ENCODE data around the gene C2orf69. TPM values are rescaled to one million over a fixed set of nuclear protein-coding genes. Genes with fewer than 3 reads are reported as not detected.
A peak's percentile ranks its signal among the peaks of the same experiment; 100 is the strongest.

C2orf69 gene
- total RNA-seq, 1 experiment from 2014 or later, result 8.3 TPM

DNA sequence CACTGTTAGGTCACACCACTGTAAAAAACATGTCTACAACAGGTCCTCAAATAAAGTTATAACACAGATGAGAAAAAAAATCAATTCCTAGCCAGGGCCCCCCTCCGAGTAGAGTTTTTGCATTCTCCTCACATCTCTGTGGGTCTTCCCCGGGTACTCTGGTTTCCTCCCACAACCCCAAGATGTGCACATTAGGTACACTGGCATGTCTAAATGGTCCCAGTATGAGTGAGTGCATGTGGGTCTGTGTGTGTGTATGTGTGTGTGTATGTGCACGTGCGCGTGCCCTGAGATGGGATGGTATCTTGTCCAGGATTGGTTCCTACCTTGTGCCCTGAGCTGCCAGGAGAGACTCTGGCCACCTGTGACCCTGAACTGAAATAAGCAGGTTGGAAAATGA, 39.3 kb downstream of the C2orf69 start:
- DNase-seq (ENCODE audit: unreplicated experiment), result no peak
- Mint-ChIP-seq H3K27me3 (ENCODE audit: insufficient read depth, unreplicated experiment) (no peaks in the 10 kb centered on the region), H3K4me3 (ENCODE audit: unreplicated experiment) (no peak overlapping the region), H3K27ac (ENCODE audit: low read depth, unreplicated experiment) (no peak overlapping the region), H3K4me1 (ENCODE audit: insufficient read depth, unreplicated experiment) (peaks cover 18% of the 10 kb centered on the region), H3K36me3 (ENCODE audit: insufficient read depth, unreplicated experiment) (peaks cover 52% of the 10 kb centered on the region), H3K9me3 (ENCODE audit: unreplicated experiment) (no peaks in the 10 kb centered on the region)
- no TSS peak for BruUV-seq (replicated peaks)
- POLR2A ChIA-PET, result interaction anchor here (0.6 to 1.0 kb wide), 2 partner anchors 9 to 549 kb away, joined by 3 read pairs; no protein-coding TSS in a partner anchor
- TF ChIP-seq, protein P1, sequence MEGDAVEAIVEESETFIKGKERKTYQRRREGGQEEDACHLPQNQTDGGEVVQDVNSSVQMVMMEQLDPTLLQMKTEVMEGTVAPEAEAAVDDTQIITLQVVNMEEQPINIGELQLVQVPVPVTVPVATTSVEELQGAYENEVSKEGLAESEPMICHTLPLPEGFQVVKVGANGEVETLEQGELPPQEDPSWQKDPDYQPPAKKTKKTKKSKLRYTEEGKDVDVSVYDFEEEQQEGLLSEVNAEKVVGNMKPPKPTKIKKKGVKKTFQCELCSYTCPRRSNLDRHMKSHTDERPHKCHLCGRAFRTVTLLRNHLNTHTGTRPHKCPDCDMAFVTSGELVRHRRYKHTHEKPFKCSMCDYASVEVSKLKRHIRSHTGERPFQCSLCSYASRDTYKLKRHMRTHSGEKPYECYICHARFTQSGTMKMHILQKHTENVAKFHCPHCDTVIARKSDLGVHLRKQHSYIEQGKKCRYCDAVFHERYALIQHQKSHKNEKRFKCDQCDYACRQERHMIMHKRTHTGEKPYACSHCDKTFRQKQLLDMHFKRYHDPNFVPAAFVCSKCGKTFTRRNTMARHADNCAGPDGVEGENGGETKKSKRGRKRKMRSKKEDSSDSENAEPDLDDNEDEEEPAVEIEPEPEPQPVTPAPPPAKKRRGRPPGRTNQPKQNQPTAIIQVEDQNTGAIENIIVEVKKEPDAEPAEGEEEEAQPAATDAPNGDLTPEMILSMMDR (IDR thresholded peaks at IDR 0.05; ENCODE audit: unreplicated experiment), result no peak
- intact Hi-C loops (cut with micrococcal nuclease), result no loop called here
- CTCF ChIA-PET, result interaction anchor here (1.3 to 1.8 kb wide), 2 partner anchors 10 to 531 kb away, joined by 3 to 9 read pairs; no protein-coding TSS in a partner anchor

DNA sequence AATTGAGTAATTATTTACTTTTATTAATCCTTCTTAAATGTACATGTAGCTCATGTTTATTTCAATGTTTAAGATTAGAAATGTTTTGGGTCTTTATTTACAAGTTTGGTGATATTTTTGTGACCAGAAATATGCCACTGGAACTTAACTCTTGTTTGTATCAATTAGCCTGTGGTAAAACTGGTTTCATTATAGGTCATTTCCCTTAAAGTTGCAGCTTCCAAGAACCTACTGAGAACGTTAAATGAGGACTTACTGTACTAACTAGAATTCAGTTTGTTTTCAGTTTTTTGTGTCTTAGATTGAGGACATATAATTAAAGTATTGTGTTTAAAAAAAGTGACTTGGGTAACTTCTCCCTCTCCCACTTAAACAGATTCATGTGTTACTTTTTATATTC, 39.9 kb downstream of the C2orf69 start:
- no TSS peak for BruUV-seq (replicated peaks)
- intact Hi-C loops (cut with micrococcal nuclease), result no loop called here
- Mint-ChIP-seq H3K9me3 (ENCODE audit: unreplicated experiment) (no peaks in the 10 kb centered on the region), H3K4me3 (ENCODE audit: unreplicated experiment) (no peak overlapping the region), H3K36me3 (ENCODE audit: insufficient read depth, unreplicated experiment) (peaks cover 46% of the 10 kb centered on the region), H3K27me3 (ENCODE audit: insufficient read depth, unreplicated experiment) (no peaks in the 10 kb centered on the region), H3K4me1 (ENCODE audit: insufficient read depth, unreplicated experiment) (peaks cover 18% of the 10 kb centered on the region), H3K27ac (ENCODE audit: low read depth, unreplicated experiment) (no peak overlapping the region)
- no peak for DNase-seq (ENCODE audit: unreplicated experiment)
- ChIA-PET CTCF (interaction anchor here (0.6 to 1.8 kb wide), 3 partner anchors 10 to 530 kb away, joined by 3 to 9 read pairs (median 3); no protein-coding TSS in a partner anchor), POLR2A (interaction anchor here (0.6 to 1.0 kb wide), 3 partner anchors 10 to 549 kb away, joined by 3 read pairs; no protein-coding TSS in a partner anchor)
- TF ChIP-seq, protein P1 (IDR thresholded peaks at IDR 0.05; ENCODE audit: unreplicated experiment), result no peak

DNA sequence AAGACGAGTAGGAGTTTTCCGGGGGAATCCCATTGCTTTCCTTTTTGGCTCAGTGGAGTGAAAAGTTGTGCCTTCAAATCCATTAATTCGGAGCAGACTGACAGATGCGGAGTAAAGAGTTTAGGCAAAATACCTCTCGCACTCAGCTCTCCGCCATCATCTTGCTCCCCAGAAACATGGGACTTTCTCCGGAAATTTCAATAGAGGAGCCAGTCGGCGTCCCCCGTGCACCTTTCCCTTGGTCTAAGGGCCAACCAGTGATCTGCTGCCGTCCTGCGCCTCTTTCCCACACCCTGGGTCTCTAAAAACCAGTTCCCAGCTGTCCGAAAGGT, 43.9 kb downstream of the C2orf69 start:
- TSS peak; percentile 67 for BruUV-seq (replicated peaks)
- Mint-ChIP-seq H3K27ac (ENCODE audit: low read depth, unreplicated experiment) (peak overlapping the region; percentile 93), H3K4me3 (ENCODE audit: unreplicated experiment) (peak overlapping the region; percentile 99), H3K4me1 (ENCODE audit: insufficient read depth, unreplicated experiment) (peaks cover 18% of the 10 kb centered on the region), H3K27me3 (ENCODE audit: insufficient read depth, unreplicated experiment) (no peaks in the 10 kb centered on the region), H3K36me3 (ENCODE audit: insufficient read depth, unreplicated experiment) (peaks cover 35% of the 10 kb centered on the region), H3K9me3 (ENCODE audit: unreplicated experiment) (no peaks in the 10 kb centered on the region)
- TF ChIP-seq, protein P1 (IDR thresholded peaks at IDR 0.05; ENCODE audit: unreplicated experiment), result no peak
- CTCF ChIA-PET, result interaction anchor here (0.6 to 1.5 kb wide), 4 partner anchors 10 to 1173 kb away, joined by 3 to 5 read pairs (median 3); no protein-coding TSS in a partner anchor
- DNase-seq (ENCODE audit: unreplicated experiment), result no peak
- intact Hi-C loops (cut with micrococcal nuclease), result loop anchor here (2.0 kb wide), 1 partner anchor 44 kb away; the partner anchor contains the start of gene C2orf69
- POLR2A ChIA-PET, result interaction anchor here (0.6 to 1.4 kb wide), 18 partner anchors 9 to 1540 kb away, joined by 3 to 9 read pairs (median 4); no protein-coding TSS in a partner anchor

DNA sequence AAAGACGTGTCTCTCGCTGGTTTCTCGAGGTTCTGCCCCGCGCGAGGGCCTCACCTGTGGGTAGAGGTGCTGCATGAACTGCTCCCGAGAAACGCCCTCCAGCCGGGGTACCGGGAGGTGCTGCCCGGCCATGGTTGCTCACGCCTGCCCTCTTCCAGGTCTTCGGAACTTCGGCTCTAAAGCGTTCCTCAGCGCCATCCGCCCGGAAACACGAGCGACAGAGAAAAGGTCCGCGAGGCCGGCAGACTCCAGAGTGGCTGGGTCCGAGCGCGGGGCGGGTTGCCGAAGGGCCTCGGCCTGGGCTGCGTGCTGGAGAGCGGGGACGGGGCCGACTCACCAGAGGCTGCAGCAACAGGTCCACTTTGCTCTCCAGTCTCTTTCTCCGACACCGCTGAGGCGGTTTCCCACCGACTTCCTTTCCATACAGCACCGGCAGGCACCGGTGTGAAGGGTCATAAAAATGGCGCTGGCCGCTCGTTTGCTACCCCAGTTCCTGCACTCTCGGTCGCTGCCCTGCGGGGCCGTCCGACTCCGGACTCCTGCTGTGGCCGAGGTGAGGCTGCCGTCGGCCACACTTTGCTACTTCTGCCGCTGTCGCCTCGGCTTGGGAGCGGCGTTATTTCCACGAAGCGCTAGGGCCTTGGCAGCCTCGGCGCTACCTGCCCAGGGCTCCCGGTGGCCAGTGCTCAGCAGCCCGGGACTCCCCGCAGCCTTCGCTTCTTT, 44.4 kb downstream of the C2orf69 start, which contains the start of the genes MAIP1 and TYW5:
Gene MAIP1, plus strand, starts transcription at position 244 of the 723 bp plus-strand sequence. Its CDS starts 217 bp downstream, at position 461.
Gene TYW5, minus strand, starts transcription at position 153 of the 723 bp plus-strand sequence. Its CDS starts 21 bp downstream, at position 132.
- no TSS peak for BruUV-seq (replicated peaks)
- no peaks in the 10 kb centered on the region for H3K27me3 Mint-ChIP-seq (ENCODE audit: insufficient read depth, unreplicated experiment)
- peaks cover 33% of the 10 kb centered on the region for H3K36me3 Mint-ChIP-seq (ENCODE audit: insufficient read depth, unreplicated experiment)
- peaks cover 12% of the 10 kb centered on the region for H3K4me1 Mint-ChIP-seq (ENCODE audit: insufficient read depth, unreplicated experiment)
- ChIA-PET CTCF (interaction anchor here (1.1 to 1.5 kb wide), 3 partner anchors 10 to 25 kb away, joined by 4 to 11 read pairs (median 5); no protein-coding TSS in a partner anchor), POLR2A (interaction anchor here (0.6 to 1.4 kb wide), 21 partner anchors 8 to 1540 kb away, joined by 3 to 9 read pairs (median 3); partner anchors contain the start of gene C2orf69)
- peak; percentile 87 for DNase-seq (ENCODE audit: unreplicated experiment)
- TF ChIP-seq, protein P1 (IDR thresholded peaks at IDR 0.05; ENCODE audit: unreplicated experiment), result no peak
- peak within 1 kb of the TSS; percentile 99 for H3K4me3 Mint-ChIP-seq (ENCODE audit: unreplicated experiment)
- intact Hi-C loops (cut with micrococcal nuclease), result loop anchor here (2.0 kb wide), 1 partner anchor 45 kb away; the partner anchor contains the start of gene C2orf69
- H3K27ac Mint-ChIP-seq (ENCODE audit: low read depth, unreplicated experiment), result peak within 1 kb of the TSS; percentile 93
- no peaks in the 10 kb centered on the region for H3K9me3 Mint-ChIP-seq (ENCODE audit: unreplicated experiment)

All from MCF 10A (cell line).